Neural cell (in vitro differentiated cells): ENCODE measurements around the gene DPP9. TPM values are rescaled to one million over a fixed set of nuclear protein-coding genes. Genes with fewer than 3 reads are reported as not detected.

ENCODE experiments used
- H2AFZ ChIP-seq: fragments of 200-600, 300-800 bp; sonication (generic), shearing (Covaris generic); 2 replicates; pipeline ENCODE4 v1.6.0; 2014; ENCODE audit warnings: low read depth, mild to moderate bottlenecking, antibody characterized with exemption, low read length, moderate library complexity
- H3F3A ChIP-seq: fragments of 200-600 bp; shearing (Covaris generic); 2 replicates; pipeline ENCODE4 v1.6.1; 2016; ENCODE audit warnings: mild to moderate bottlenecking, moderate library complexity, mixed read lengths, antibody characterized with exemption, low read length; ENCODE audit not compliant: insufficient read depth, poor library complexity, severe bottlenecking
- H3K27ac ChIP-seq: fragments of 200-600, 300-800 bp; sonication (generic), shearing (Covaris generic); 2 replicates; pipeline ENCODE4 v1.5.1; 2014; ENCODE audit warnings: mild to moderate bottlenecking, low read length, moderate library complexity
- H3K27me3 ChIP-seq: fragments of 300-800, 200-600 bp; sonication (generic), shearing (Covaris generic); 2 replicates; pipeline ENCODE4 v1.6.0; 2014; ENCODE audit warnings: mild to moderate bottlenecking, low read depth, low read length, moderate library complexity; ENCODE audit not compliant: insufficient read depth
- H3K36me3 ChIP-seq: fragments of 300-800, 200-600 bp; sonication (generic), shearing (Covaris generic); 2 replicates; pipeline ENCODE4 v1.5.1; 2014; ENCODE audit warnings: mild to moderate bottlenecking, antibody characterized with exemption, low read length, moderate library complexity; ENCODE audit not compliant: insufficient read depth
- H3K4me2 ChIP-seq: fragments of 300-800, 200-600 bp; sonication (generic), shearing (Covaris generic); 2 replicates; pipeline ENCODE4 v1.6.0; 2014; ENCODE audit warnings: mild to moderate bottlenecking, low read length
- H3K4me3 ChIP-seq: fragments of 300-800, 200-600 bp; sonication (generic), shearing (Covaris generic); 2 replicates; pipeline ENCODE4 v1.5.1; 2014; ENCODE audit warnings: mild to moderate bottlenecking, low read length, moderate library complexity
- H3K79me2 ChIP-seq: fragments of 200-600 bp; shearing (Covaris generic); replicated peaks from 2 replicates; pipeline ENCODE4 v1.6.0; 2014; ENCODE audit warnings: mild to moderate bottlenecking, low read length, moderate library complexity; ENCODE audit not compliant: insufficient read depth
- H3K9ac ChIP-seq: fragments of 300-800, 200-600 bp; sonication (generic), shearing (Covaris generic); 2 replicates; pipeline ENCODE4 v1.6.1; 2016; ENCODE audit warnings: mild to moderate bottlenecking, low read length, mixed read lengths
- H3K9me2 ChIP-seq: fragments of 200-600 bp; shearing (Covaris generic); 2 replicates; pipeline ENCODE4 v1.6.1; 2016; ENCODE audit warnings: mild to moderate bottlenecking, low read length, mixed read lengths; ENCODE audit not compliant: insufficient read depth
- H3K9me3 ChIP-seq: fragments of 200-600, 300-800 bp; sonication (generic), shearing (Covaris generic); 2 replicates; pipeline ENCODE4 v1.6.1; 2016; ENCODE audit warnings: mild to moderate bottlenecking, mixed run types, low read length, moderate library complexity, mixed read lengths
- H4K20me1 ChIP-seq: fragments of 200-600 bp; shearing (Covaris generic); 2 replicates; pipeline ENCODE4 v1.6.1; 2016; ENCODE audit warnings: mild to moderate bottlenecking, mixed run types; ENCODE audit not compliant: insufficient read depth
- CTCF ChIP-seq: fragments of 450-650 bp; IDR thresholded peaks from 2 replicates; pipeline ENCODE4 v1.5.1; 2014; ENCODE audit warnings: antibody characterized with exemption, mild to moderate bottlenecking, moderate library complexity; ENCODE audit not compliant: poor library complexity, severe bottlenecking
- EP300 ChIP-seq: fragments of 450-650 bp; conservative IDR thresholded peaks from 2 replicates; pipeline ENCODE4 v1.6.1; 2014; ENCODE audit warnings: antibody characterized with exemption, mild to moderate bottlenecking, moderate library complexity; ENCODE audit not compliant: poor library complexity, severe bottlenecking
- EZH2 ChIP-seq: fragments of 200-600, 300-800 bp; shearing (Covaris generic), sonication (generic); IDR thresholded peaks from 2 replicates; pipeline ENCODE4 v1.6.1; 2014; ENCODE audit warnings: antibody characterized with exemption, low read length, borderline replicate concordance, mild to moderate bottlenecking; ENCODE audit not compliant: insufficient read depth, poor library complexity, severe bottlenecking
- MXI1 ChIP-seq: fragments of 450-650 bp; conservative IDR thresholded peaks from 2 replicates; pipeline ENCODE4 v1.6.1; 2014; ENCODE audit warnings: antibody characterized with exemption, mild to moderate bottlenecking; ENCODE audit not compliant: poor library complexity, severe bottlenecking
- POLR2AphosphoS5 ChIP-seq: IDR thresholded peaks from 2 replicates; pipeline ENCODE4 v1.6.1; 2012
- RAD21 ChIP-seq: fragments of 450-650 bp; conservative IDR thresholded peaks from 2 replicates; pipeline ENCODE4 v1.6.1; 2014; ENCODE audit warnings: antibody characterized with exemption, mild to moderate bottlenecking, moderate library complexity
- SMC3 ChIP-seq: fragments of 450-650 bp; conservative IDR thresholded peaks from 2 replicates; pipeline ENCODE4 v1.6.1; 2014; ENCODE audit warnings: antibody characterized with exemption, mild to moderate bottlenecking, moderate library complexity; ENCODE audit not compliant: poor library complexity
- TAF1 ChIP-seq: IDR thresholded peaks from 2 replicates; pipeline ENCODE4 v1.6.1; 2012; ENCODE audit warnings: low read depth
- polyA plus RNA-seq: library from polyadenylated mRNA; depleted of rRNA; stranded (reverse); fragments of >200 nt; gene quantifications from 2 replicates; pipeline ENCODE4 v1.2.3, GENCODE V29; 2014
- TF ChIP-seq, protein P1 (sequence below): IDR thresholded peaks from 2 replicates; pipeline ENCODE4 v1.6.1; 2012; ENCODE audit warnings: borderline replicate concordance

The DPP9 gene
- polyA plus RNA-seq, 1 donor from 2014 or later: 11.7 TPM

- no peaks in the 10 kb centered on the region for H3K36me3 ChIP-seq
- no peaks in the 10 kb centered on the region for H3F3A ChIP-seq
- H3K9me3 ChIP-seq: no peaks in the 10 kb centered on the region
- peak overlapping the region; percentile 45 for H3K4me2 ChIP-seq
- peak overlapping the region; percentile 66 for H3K4me3 ChIP-seq
- TF ChIP-seq SMC3 (no peak), CTCF (no peak), TAF1 (no peak), EP300 (no peak), POLR2AphosphoS5 (no peak), EZH2 (no peak), RAD21 (no peak), MXI1 (no peak)
- TF ChIP-seq, protein P1, sequence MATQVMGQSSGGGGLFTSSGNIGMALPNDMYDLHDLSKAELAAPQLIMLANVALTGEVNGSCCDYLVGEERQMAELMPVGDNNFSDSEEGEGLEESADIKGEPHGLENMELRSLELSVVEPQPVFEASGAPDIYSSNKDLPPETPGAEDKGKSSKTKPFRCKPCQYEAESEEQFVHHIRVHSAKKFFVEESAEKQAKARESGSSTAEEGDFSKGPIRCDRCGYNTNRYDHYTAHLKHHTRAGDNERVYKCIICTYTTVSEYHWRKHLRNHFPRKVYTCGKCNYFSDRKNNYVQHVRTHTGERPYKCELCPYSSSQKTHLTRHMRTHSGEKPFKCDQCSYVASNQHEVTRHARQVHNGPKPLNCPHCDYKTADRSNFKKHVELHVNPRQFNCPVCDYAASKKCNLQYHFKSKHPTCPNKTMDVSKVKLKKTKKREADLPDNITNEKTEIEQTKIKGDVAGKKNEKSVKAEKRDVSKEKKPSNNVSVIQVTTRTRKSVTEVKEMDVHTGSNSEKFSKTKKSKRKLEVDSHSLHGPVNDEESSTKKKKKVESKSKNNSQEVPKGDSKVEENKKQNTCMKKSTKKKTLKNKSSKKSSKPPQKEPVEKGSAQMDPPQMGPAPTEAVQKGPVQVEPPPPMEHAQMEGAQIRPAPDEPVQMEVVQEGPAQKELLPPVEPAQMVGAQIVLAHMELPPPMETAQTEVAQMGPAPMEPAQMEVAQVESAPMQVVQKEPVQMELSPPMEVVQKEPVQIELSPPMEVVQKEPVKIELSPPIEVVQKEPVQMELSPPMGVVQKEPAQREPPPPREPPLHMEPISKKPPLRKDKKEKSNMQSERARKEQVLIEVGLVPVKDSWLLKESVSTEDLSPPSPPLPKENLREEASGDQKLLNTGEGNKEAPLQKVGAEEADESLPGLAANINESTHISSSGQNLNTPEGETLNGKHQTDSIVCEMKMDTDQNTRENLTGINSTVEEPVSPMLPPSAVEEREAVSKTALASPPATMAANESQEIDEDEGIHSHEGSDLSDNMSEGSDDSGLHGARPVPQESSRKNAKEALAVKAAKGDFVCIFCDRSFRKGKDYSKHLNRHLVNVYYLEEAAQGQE: no peak
- H3K9me2 ChIP-seq: no peaks in the 10 kb centered on the region
- H2AFZ ChIP-seq: peak overlapping the region; percentile 54
- H3K27me3 ChIP-seq: no peaks in the 10 kb centered on the region
- no peaks in the 10 kb centered on the region for H4K20me1 ChIP-seq
- no peaks in the 10 kb centered on the region for H3K79me2 ChIP-seq
- H3K9ac ChIP-seq: peak overlapping the region; percentile 71
- peak overlapping the region; percentile 90 for H3K27ac ChIP-seq
These were observed 36.6 kb upstream of the DPP9 start for GRCh38 chr19:4760285-4760650.

GRCh38 chr19:4759388-4760284 lies 36.0 kb upstream of the DPP9 start:
- no peaks in the 10 kb centered on the region for H3K9me2 ChIP-seq
- peak; percentile 71 for TF ChIP-seq EP300
- peak; percentile 73 for TF ChIP-seq MXI1
- no peak for TF ChIP-seq SMC3
- no peak for TF ChIP-seq CTCF
- peak; percentile 3 for TF ChIP-seq RAD21
- TF ChIP-seq TAF1: peak; percentile 56
- TF ChIP-seq EZH2: no peak
- TF ChIP-seq POLR2AphosphoS5: peak; percentile 57
- TF ChIP-seq, protein P1: peak; percentile 16
- H3K4me2 ChIP-seq: peak overlapping the region; percentile 70
- no peaks in the 10 kb centered on the region for H3K79me2 ChIP-seq
- no peaks in the 10 kb centered on the region for H3K36me3 ChIP-seq
- peak overlapping the region; percentile 54 for H2AFZ ChIP-seq
- no peaks in the 10 kb centered on the region for H3K27me3 ChIP-seq
- H3K9me3 ChIP-seq: no peaks in the 10 kb centered on the region
- no peaks in the 10 kb centered on the region for H3F3A ChIP-seq
- peak overlapping the region; percentile 71 for H3K9ac ChIP-seq
- peak overlapping the region; percentile 90 for H3K27ac ChIP-seq
- H3K4me3 ChIP-seq: peak overlapping the region; percentile 66
- no peaks in the 10 kb centered on the region for H4K20me1 ChIP-seq
